Upper lobe of left lung (tissue), 4 donors: ENCODE data around the gene DAZAP1.

ENCODE experiments used
- EP300 ChIP-seq, 4 donors: sonication (generic); formaldehyde crosslinking; IDR thresholded peaks; one replicate each; pipeline ENCODE4 v1.5.1; 2017; ENCODE audit warnings: antibody characterized with exemption in 4 of 4, control low read depth in 2 of 4
- POLR2A ChIP-seq, 4 donors: fragments of 450-650 bp; IDR thresholded peaks; one replicate each; pipeline ENCODE4 v1.5.1; 2016 to 2017; ENCODE audit warnings: antibody characterized with exemption in 4 of 4, mild to moderate bottlenecking in 2 of 4
- TF ChIP-seq, protein P1 (sequence below), 6 experiments: fragments of 450-650 bp in 4 of 6; fragments of 200-600 bp in 2 of 6; sonication (generic) in 2 of 6; IDR thresholded peaks; one replicate each; pipeline ENCODE4 v1.5.1; 2016 to 2019; ENCODE audit warnings: antibody characterized with exemption in 6 of 6

DNA sequence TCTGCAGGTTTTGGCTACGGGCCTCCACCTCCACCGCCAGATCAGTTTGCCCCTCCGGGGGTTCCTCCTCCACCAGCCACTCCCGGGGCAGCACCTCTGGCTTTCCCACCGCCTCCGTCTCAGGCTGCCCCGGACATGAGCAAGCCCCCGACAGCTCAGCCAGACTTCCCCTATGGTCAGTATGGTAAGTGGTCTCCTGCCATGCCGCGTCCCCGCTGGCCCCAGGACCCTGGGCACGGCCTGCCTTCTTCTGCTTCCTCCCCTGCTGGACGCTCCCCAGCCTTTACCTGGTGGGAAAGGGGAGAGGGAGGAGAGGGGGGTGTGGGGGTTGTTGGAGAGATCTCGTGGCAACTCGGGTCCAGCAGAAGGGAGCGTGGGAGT is 25.1 kb downstream of the DAZAP1 start:
- TF ChIP-seq, protein P1, sequence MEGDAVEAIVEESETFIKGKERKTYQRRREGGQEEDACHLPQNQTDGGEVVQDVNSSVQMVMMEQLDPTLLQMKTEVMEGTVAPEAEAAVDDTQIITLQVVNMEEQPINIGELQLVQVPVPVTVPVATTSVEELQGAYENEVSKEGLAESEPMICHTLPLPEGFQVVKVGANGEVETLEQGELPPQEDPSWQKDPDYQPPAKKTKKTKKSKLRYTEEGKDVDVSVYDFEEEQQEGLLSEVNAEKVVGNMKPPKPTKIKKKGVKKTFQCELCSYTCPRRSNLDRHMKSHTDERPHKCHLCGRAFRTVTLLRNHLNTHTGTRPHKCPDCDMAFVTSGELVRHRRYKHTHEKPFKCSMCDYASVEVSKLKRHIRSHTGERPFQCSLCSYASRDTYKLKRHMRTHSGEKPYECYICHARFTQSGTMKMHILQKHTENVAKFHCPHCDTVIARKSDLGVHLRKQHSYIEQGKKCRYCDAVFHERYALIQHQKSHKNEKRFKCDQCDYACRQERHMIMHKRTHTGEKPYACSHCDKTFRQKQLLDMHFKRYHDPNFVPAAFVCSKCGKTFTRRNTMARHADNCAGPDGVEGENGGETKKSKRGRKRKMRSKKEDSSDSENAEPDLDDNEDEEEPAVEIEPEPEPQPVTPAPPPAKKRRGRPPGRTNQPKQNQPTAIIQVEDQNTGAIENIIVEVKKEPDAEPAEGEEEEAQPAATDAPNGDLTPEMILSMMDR (IDR thresholded peaks at IDR 0.05) = no peak
- TF ChIP-seq POLR2A (IDR thresholded peaks at IDR 0.05) (no peak), EP300 (IDR thresholded peaks at IDR 0.05) (no peak)
